Islet of Langerhans (tissue), 1 donor: ENCODE results near the gene SOCS1.

Source experiments
- FAIRE-seq: peaks from one replicate; lab custom pipeline; 2011; peaks lifted over from hg19 to GRCh38; lab: Jason Lieb, UNC

Gene SOCS1

DNA sequence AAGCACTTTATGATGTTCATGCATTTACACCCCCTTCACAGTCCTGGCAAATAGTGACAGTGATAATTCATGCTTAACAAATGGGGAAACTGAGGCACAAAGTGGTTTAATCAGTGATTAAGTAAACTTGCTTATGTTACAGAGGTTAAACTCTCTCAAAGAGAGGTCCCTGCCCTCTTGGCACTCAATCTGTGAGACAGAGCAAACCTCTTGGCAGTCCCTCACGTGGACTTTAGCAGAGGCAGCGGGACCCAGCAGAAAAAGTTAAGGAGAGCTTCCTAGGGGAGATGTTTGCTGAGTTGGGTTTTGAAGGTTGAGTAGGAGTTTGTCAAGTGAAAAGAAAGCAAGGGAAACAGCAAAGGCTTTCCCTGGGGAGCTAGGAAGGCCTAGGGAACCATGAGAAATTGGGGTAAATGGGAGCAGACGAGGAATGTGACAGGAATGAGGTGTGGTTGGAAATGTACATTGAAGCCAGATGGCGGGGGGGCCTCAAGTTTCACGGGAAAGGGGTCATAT, 10.7 kb downstream of the SOCS1 start:
- no peak for FAIRE-seq

DNA sequence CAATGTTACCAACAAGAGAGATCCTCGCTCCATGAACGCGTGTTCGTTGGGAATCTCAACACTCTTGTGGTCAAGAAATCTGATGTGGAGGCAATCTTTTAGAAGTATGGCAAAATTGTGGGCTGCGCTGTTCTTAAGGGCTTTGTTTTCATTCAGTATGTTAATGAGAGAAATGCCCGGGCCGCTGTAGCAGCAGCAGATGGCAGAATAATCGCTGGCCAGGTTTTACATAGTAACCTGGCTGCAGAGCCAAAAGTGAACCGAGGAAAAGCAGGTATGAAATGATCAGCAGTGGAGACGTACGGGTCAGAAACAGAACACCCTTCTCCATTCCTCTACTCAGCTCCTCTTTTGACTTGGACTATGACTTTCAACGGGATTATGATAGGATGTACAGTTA, 13.3 kb downstream of the SOCS1 start:
- FAIRE-seq: no peak

DNA sequence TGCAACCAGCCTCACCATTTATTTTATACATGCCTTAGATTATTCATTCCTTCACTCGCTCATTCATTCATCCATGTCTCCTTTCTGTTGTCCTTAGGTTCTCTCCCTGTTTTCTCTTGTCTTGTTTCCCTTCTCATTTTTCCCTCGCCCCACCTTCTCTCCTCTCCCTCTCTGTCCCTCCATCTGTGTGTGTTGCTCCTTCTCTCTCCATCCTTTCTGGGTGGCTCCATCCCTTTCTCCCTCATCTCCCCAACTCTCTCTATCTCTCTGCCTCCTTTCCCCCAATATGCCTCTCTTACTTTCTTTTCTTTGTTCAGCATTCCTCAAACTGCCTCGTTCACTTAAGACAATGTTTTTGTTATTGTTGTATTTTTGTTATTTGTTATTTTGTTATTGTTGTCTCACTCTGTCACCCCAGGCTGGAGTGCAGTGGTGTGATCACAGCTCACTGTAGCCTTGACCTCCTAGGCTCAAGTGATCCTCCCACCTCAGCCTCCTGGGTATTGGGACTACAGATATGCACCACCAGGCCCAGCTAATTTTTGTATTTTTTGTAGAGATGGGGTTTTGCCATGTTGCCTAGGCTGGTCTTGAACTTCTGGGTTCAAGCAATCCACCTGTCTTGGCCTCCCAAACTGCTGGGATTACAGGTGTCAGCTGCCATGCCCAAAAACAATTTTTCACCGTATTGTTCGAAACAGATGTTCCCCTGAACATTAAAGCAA, 14.4 kb downstream of the SOCS1 start:
- FAIRE-seq: no peak

DNA sequence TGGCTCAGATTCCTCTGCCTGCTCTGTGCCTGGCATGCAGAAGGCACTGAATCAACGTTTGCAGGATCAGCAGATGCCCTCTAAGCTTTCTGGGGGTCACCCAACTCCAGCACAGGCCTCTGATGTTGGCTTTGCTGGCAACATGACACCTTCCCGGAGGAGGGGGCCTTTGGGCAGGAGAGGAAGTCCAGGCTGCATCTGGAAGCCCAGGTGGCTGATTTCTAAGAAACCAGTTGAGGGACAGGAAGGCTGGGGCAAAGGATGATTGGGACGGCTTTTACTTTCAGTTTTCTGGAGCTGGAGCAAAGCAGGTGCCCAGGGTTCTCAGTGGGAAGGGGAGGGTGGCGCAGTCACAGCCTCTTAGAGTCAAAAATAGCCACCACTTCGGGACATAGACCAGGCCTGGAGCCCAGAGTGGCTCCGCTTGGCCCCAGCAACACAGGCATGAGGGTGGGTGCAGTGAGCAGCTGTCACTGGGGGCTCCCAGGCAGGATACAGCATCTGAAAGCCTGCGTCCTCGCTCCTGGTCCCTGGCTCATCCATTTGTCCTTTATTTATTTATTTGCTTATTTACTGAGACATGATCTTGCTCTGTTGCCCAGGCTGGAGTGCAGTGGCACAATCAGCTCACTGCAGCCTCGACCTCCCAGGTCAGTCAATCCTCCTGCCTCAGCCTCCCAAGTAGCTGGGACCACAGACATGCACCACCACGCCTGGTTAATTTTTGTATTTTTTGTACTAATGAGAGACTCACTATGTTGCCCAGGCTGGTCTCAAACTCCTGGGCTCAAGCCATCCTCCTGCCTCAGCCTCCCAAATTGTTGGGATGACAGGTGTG, 15.1 kb downstream of the SOCS1 start:
- no peak for FAIRE-seq

DNA sequence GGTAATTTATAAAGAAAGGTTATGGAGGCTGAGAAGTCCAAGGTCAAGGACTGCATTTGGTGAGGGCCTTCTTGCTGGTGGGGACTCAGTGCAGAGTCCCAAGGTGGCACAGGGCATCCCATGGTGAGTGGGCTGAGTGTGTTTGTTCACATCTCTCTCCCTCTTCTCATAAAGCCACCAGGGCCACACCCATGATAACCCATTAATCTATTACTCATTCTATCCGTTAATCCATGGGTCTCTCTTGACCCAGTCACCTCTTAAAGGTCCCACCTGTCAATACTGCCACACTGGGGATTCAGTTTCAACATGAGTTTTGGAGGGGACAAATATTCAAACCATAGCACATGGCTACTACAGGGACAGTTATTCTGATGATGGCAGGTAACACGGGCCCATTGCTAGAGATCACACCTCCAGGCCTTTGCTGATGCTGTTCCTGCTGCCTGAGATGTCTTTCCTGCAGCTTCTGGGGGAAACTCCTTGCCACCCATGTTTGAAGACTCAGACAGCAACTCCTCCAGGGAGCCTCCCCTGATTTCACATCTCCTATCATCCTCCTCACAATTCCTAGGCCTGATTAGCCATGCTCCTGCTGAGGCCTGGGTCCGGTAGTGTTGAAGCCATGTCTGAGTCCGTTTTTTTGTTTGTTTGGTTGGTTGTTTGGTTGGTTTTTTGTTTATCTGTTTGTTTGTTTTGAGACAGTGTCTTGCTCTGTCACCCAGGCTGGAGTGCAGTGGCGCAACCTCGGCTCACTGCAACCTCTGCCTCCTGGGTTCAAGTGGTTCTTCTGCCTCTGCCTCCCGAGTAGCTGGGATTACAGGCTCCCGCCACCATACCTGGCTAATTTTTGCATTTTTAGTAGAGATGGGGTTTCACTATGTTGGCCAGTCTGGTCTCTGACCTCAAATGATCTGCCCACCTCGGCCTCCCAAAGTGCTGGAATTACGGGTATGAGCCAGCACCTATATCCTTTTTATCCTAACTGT, 16.1 kb downstream of the SOCS1 start:
- FAIRE-seq: no peak

DNA sequence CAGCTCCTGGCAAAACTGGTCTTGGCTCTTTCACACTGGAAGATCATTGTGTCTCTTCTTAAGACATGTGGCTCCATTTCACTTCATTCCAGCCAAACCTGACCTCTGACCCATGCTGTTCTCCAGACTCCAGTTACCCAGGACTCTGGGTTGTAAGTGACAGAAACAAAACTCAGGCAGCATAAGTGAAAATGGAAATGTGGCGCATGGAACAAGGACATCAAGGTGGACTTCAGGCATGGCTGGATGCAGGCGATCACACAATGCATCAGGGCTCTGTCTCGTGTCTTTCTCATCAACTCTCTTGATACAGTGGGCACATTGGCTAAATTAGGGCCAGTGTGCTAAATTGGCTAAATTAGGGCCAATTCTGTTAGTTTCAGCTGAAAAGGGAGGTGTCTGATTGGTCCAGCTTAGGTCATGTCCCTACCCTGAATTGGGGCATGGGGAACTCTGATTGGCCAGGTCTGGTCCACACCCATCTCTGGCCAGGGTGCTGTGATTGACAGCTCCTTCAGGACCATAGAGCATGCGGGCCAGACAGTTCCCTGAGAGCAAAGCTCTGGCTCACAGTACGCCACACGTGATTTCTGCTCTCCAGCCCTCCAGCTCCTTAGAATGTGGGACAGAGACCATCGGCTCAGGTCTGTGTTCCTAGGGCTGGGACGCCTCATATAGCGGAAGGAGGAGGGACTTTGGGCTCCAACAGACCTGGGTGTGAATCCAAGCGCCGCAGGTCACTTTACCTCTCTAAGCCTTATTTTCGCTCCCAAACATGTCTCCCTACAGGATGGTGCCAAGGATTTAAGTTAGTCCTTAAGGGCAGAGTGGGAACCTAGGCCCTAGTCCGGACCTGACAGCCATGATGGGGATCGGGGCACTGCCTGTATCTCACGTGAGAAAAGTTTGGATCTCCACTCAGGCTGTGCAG, 17.5 kb downstream of the SOCS1 start:
- FAIRE-seq: no peak

DNA sequence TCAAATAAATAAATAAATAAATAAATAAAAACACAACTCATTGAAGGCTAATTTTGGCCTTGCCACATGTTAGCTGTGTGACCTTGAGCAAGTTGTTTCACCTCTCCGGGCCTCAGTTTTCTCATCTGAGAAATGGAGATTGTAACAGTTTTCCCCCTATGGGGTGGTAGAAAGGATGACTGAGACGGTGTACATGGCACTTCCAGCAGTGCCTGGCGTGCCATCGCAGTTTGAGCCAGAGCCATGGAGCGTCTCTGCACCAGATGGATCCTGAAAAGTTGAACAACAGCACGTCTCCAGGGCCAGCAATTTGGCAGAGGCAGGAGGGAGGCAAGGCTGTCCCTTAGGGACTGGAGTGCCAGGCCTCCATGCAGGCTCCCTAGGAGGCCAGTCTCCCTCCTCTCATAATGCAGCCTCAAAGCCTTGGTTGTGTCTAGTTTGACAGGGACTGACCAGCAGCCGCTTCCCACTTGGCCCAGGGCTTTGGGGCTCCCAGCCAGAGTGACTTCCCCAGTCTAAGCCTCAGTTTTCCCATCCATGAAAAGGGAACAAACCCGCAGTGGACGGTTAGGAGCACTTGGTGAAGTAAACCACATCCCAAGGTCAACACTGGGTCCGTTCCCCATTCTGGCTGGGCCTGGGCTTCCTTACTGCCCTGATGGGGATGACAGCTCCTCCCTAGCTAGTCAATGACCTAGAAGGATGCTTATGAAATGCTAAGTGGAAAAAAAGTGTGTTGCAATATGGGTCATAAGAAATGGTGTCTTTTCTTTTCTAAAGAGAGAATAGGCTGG, 19.3 kb downstream of the SOCS1 start:
- FAIRE-seq: no peak

DNA sequence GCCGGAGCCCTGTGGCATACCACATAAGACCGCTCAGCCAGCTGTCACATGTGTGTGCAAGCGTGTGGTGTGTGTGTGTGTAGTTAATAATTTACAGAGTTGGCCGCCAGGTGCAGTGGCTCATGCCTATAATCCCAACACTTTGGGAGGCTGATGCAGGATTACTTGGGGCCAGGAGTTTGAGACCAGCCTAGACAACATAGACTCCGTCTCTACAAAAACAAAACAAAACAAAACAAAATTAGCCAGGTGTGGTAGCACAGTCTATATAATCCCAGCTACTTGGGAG, 20.4 kb downstream of the SOCS1 start:
- no peak for FAIRE-seq

DNA sequence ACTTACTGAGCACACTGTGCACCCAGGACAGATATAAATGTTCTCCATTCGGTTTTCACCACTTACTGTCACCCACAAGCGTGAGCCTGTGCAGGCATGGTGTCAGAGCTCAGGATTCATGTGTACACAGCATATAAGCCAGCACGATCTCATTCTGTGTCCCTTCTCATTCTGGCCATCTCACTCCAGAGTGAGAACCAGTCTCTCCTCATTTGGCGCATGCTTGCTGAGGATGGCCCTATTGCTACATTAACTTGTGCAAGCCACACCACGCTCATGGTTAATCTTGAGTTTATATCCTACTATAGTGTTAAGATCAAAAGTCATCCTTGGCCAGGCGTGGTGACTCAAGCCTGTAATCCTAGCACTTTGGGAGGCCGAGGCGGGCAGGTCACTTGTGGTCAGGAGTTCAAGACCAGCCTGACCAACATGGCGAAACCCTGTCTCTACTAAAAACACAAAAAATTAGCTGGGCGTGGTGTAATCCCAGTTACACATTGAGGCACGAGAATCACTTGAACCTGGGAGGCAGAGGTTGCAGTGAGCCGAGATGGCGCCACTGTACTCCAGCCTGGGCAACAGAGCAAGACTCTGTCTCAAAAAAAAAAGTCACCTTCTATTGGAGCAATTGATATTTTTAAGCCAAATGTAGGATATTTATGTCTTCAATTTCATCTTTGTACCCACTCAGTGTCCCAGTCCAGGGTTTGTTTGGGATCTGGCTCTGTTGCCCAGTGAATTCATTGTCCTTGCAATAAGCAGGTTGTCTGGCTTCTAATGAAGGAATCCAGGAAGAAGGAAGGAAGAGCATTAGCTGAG, 20.9 kb downstream of the SOCS1 start:
- FAIRE-seq: no peak

DNA sequence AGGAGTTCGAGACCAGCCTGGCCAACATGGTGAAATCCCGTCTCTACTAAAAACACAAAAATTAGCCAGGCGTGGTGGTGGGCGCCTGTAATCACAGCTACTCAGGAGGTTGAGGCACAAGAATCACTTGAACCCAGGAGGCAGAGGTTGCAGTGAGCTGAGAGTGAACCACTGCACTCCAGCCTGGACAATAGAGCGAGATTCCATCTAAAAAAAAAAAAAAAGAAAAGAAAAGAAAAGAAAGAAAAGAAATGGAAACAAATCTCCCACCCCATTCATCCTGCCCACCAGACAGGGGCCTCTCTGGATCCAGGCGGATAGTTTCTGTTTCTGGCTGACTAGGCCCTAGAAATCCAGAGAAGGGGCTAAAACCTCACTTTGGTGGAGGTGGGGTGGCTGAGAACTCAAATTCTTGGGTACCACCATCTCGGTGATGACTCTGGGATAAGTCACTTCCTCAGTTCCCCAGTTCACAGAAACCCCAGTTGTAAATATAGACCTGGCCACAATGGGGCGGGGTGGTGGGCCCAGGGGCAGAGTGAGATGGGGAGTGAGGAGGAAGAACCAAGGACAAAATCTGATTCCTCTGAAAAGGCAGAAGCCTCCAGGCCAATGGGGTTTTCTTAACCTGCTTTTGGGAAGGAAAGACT, 22.2 kb downstream of the SOCS1 start:
- FAIRE-seq: no peak

DNA sequence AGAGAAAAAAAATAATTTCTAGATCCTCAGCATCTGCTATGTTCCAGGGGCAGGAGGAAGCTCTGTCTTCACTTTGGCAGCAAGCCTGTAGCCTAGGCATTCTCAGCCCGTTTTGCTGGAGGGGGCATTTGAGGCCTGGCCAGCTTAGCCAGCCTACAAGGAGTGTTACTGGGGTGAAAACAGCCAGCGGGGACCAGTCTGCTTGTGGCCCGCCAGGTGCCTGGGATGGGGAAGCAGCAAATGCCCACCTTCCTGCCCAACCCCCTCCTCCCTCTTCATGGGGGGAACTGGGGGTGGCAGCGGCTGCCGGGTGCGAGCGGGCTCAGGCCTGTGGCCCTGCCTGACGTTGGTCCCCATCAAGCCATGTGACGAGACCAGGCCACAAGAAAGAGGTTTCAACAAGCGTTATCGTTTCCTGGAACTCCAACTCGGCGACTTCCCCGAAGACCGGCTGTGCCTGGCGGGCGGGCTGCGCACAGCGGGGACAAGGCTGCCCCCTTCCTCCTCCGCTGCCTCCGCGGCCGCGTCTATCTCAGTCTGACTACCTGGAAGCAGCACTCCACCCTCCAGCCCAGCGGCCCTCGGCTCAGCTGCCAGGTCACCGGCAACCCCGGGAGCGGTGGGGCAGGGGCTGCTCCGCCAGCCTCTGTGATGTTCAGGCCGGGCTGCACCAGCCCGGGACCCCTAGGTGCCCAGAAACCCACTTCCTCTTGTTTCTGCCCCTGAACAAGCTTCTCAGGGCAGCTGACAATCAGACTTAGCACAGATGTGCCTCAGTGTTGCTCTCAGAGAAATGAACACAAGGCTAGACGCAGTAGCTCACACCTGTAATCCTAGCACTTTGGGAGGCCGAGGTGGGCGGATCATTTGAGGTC, 22.9 kb downstream of the SOCS1 start:
- FAIRE-seq: no peak

DNA sequence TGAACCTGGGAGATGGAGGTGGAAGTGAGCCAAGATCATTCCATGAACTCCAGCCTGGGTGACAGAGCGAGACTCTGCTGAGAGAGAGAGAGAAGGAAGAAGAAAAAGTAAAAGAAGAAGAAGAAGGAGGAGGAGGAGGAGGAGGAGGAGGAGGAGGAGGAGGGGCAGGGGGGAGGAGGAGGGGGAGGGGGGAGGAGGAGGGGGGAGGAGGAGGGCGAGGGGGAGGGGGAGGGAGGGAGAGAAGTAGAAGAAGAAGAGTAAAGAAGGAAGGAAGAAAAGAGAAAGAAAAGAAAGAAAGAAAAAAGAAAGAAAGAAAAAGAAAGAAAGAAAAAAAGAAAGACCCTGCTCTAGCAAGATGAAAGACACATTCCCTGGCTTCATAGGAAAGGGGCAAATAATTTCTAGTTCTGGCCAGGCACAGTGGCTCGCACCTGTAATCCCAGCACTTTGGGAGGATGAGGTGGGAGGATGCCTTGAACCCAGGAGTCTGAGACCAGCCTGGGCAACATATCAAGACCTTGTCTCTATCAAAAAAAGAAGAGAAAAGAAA, 23.6 kb downstream of the SOCS1 start:
- no peak for FAIRE-seq

DNA sequence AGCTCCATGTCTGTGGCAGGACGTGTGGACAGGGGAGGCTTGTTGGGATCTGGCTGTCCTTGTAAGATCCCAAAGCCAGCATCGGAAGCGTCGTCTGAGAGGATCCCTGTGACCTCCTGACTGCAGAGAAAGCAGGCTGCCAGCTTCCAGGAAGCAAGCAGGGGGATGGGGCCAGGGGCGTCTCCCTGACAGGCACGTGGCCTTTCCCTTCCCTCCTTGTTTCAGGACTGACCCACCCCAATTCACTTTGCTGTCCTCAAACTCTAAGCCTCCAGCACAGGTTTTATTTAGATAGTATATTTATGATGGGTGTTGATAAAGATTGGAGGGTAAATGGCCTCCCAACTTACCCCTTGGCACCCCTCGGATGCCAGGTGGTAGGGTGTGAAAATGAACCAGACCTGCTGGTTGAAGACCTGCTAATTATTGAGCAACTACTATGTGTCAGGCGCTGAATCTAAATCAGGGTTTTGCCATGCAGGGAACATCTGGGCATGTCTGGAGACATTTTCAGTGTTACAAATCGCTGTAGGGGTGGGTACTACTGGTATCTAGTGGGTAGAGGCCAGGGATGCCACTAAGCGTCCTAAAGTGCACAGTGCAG, 24.5 kb downstream of the SOCS1 start:
- FAIRE-seq: no peak

DNA sequence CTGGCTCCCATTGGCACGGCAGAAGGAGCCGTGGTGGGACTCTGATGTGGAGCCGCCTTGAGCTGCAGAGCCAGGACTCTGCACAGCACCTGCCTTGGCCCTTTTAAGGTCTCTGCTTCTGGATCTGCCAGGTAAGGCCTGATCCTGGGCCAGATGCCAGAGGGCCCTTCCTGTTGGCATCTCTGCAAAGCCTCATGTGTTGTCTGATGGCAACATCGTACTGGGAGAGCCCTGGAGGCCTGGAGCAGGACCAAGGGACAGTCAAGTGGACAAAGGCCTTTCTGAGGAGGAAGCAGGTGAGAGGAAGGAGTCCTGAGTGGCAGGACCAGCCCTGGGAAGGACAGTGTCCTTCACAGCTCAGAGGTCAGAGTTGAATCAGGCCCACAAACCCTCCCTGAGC, 26.1 kb downstream of the SOCS1 start:
- FAIRE-seq: no peak

DNA sequence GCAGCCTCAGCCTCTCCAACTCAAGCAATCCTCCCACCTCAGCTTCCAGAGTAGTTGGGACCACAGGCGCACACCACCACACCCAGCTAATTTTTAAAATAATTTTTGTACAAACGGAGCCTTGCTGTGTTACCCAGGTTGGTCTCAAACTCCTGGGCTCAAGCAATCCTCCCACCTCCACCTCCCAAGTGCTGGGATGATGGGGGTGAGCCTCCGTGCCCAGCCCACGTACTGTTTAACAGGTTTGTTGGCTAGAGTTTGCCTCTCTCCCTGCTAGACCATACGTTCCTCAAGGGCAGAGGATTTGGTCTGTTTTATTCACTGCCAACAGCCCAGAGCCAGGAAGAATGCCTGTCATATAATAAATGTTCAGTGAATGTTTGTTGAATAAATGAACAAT, 26.6 kb downstream of the SOCS1 start:
- FAIRE-seq: no peak

DNA sequence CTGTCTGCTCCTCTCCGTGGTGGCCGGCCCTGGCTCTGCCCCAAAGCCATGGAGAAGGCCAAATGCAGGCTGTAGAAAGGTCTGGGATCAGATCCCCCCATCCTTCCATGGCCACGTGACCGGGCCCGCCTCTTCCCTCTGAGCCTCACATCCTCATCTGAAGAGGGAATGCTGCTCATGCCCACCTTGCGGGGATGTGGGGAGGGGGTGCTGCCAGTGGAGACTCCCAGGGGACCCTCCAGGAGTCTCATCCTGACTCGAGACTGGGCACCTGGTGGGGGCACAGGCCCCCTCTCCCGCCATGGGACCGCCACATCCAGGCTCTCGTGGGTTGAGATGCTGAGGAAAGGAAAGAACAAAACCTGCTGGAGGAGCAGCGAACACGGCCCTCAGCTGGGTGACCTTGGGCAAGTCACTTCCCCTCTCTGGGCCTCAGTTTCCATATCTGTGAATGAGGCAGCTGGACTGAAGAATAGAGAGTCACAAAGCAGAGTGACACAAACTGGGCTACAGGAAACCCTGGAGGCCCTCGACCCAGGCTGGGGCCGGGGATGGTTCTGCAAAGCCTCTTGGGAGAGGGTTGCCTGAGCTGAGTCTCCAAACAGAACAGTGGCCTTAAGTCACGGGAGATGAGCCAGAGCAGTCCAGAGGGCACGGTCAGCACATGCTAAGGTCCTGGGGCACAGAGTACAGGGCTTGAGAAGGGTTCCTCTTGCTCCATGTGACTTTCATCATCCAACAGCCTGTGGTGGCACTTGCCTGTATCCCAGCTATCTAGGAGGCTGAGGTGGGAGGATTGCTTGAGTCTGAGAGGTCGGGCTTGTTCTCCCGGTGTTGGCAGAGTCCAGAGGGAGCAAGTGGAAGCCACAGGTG, 30.1 kb downstream of the SOCS1 start:
- no peak for FAIRE-seq
